CD14-positive monocyte (primary cell): ENCODE data around the gene AQP7. TPM values are rescaled to one million over a fixed set of nuclear protein-coding genes. Genes with fewer than 3 reads are reported as not detected.

Experiments used
- DNase-seq, 3 donors: peaks; one replicate each; pipeline ENCODE4 v3.0.0-alpha.2; 2011 to 2022
- H2AFZ ChIP-seq: 2 replicates; pipeline ENCODE4 v1.6.0; 2012; ENCODE audit warnings: mild to moderate bottlenecking, low read depth, low read length, inconsistent platforms; ENCODE audit not compliant: insufficient read depth, poor library complexity, severe bottlenecking
- H3K27ac ChIP-seq, 2 donors: 1 replicate in 1 of 2; 2 replicates in 1 of 2; pipeline ENCODE4 v1.5.1; 2012 to 2013; ENCODE audit warnings: low read length in 2 of 2, control low read depth in 1 of 2, inconsistent platforms in 1 of 2, low read depth in 1 of 2, mild to moderate bottlenecking in 1 of 2
- H3K27me3 ChIP-seq, 2 donors: one replicate each; pipeline versions ENCODE4 v1.6.0 to v1.6.1; 2011 to 2013; ENCODE audit warnings: low read length in 2 of 2; ENCODE audit not compliant: control insufficient read depth in 2 of 2, insufficient read depth in 2 of 2
- H3K36me3 ChIP-seq, 2 donors: replicated peaks in 1 of 2; 1 replicate in 1 of 2; 2 replicates in 1 of 2; pipeline versions ENCODE4 v1.5.1 to v1.6.1; 2012 to 2013; ENCODE audit warnings: low read length in 2 of 2, control low read depth in 1 of 2, inconsistent platforms in 1 of 2, mild to moderate bottlenecking in 1 of 2; ENCODE audit not compliant: insufficient read depth in 2 of 2, control insufficient read depth in 1 of 2
- H3K4me1 ChIP-seq, 2 donors: 1 replicate in 1 of 2; 2 replicates in 1 of 2; pipeline versions ENCODE4 v1.5.1 to v1.6.1; 2012 to 2013; ENCODE audit warnings: low read length in 2 of 2, control low read depth in 1 of 2, inconsistent platforms in 1 of 2, mild to moderate bottlenecking in 1 of 2, moderate library complexity in 1 of 2; ENCODE audit not compliant: insufficient read depth in 2 of 2, control insufficient read depth in 1 of 2
- H3K4me2 ChIP-seq: replicated peaks from 2 replicates; pipeline ENCODE3; 2012; ENCODE audit warnings: low read length, moderate library complexity, mild to moderate bottlenecking; ENCODE audit not compliant: poor library complexity, severe bottlenecking; ENCODE audit errors: extremely low read depth
- H3K4me3 ChIP-seq, 3 experiments: fragments of 200-600 bp in 1 of 3; sonication (generic) in 1 of 3; replicated peaks in 1 of 3; 1 replicate in 2 of 3; 2 replicates in 1 of 3; pipeline ENCODE4 v1.5.1; 2011 to 2013; ENCODE audit warnings: low read length in 3 of 3, mild to moderate bottlenecking in 3 of 3, control low read depth in 2 of 3, low read depth in 2 of 3, inconsistent platforms in 1 of 3, moderate library complexity in 1 of 3
- H3K79me2 ChIP-seq: 2 replicates; pipeline ENCODE4 v1.6.0; 2012; ENCODE audit warnings: mild to moderate bottlenecking, control low read depth, inconsistent platforms, low read length, moderate library complexity; ENCODE audit not compliant: insufficient read depth
- H3K9ac ChIP-seq: 2 replicates; pipeline ENCODE4 v1.6.0; 2017; ENCODE audit warnings: low read length, mild to moderate bottlenecking; ENCODE audit not compliant: insufficient read depth, poor library complexity, severe bottlenecking
- H3K9me3 ChIP-seq, 2 donors: replicated peaks in 1 of 2; 1 replicate in 1 of 2; 2 replicates in 1 of 2; pipeline versions ENCODE4 v1.5.1 to v1.6.1; 2012 to 2013; ENCODE audit warnings: low read length in 2 of 2, control low read depth in 1 of 2; ENCODE audit not compliant: control insufficient read depth in 1 of 2, insufficient read depth in 1 of 2
- H4K20me1 ChIP-seq: 2 replicates; pipeline ENCODE4 v1.6.0; 2012; ENCODE audit warnings: mild to moderate bottlenecking, low read length, control low read depth, moderate library complexity; ENCODE audit not compliant: insufficient read depth
- H3K27ac Mint-ChIP-seq, 7 donors: one replicate each; pipeline ENCODE4 v1.8.0; 2020; ENCODE audit warnings: mild to moderate bottlenecking in 7 of 7, mixed read lengths in 7 of 7, moderate library complexity in 6 of 7, inconsistent platforms in 2 of 7
- H3K27me3 Mint-ChIP-seq, 3 donors: one replicate each; pipeline ENCODE4 v1.8.0; 2021 to 2022; ENCODE audit warnings: low read depth in 3 of 3, mild to moderate bottlenecking in 3 of 3, mixed read lengths in 3 of 3, moderate library complexity in 3 of 3, inconsistent platforms in 1 of 3
- H3K36me3 Mint-ChIP-seq, 2 donors: one replicate each; pipeline ENCODE4 v1.8.0; 2020; ENCODE audit warnings: mixed read lengths in 2 of 2, inconsistent platforms in 1 of 2, mild to moderate bottlenecking in 1 of 2
- H3K4me1 Mint-ChIP-seq: one replicate; pipeline ENCODE4 v1.8.0; 2020; ENCODE audit warnings: mild to moderate bottlenecking, mixed read lengths
- H3K4me3 Mint-ChIP-seq, 2 donors: one replicate each; pipeline ENCODE4 v1.8.0; 2020; ENCODE audit warnings: mild to moderate bottlenecking in 2 of 2, mixed read lengths in 2 of 2, moderate library complexity in 1 of 2
- H3K9me3 Mint-ChIP-seq, 7 donors: one replicate each; pipeline ENCODE4 v1.8.0; 2020 to 2022; ENCODE audit warnings: mixed read lengths in 7 of 7, mild to moderate bottlenecking in 6 of 7, moderate library complexity in 6 of 7, inconsistent platforms in 2 of 7
- CTCF ChIP-seq: fragments of 200-600 bp; IDR thresholded peaks from one replicate; pipeline ENCODE4 v1.8.0; 2022; ENCODE audit warnings: antibody characterized with exemption, mild to moderate bottlenecking
- WGBS: methylation state at CpG from one replicate; pipeline ENCODE4 v1.1.5; 2013; ENCODE audit warnings: missing lambda C conversion rate; ENCODE audit not compliant: insufficient coverage; 5-methylcytosine and 5-hydroxymethylcytosine counted together
- intact Hi-C, 2 donors: fragments of 100-400 bp; cut with micrococcal nuclease; formaldehyde crosslinking; loops; one replicate each; pipeline versions ENCODE4 v1.15.0 to v1.15.1; 2023
- polyA plus RNA-seq, 3 donors: library from polyadenylated mRNA; depleted of rRNA in 1 of 3; unstranded in 2 of 3; stranded (reverse) in 1 of 3; fragments of 300-500 nt in 2 of 3; fragments of >200 nt in 1 of 3; fragmentation: Illumina TruSeq in 2 of 3; gene quantifications; 1 replicate in 2 of 3; 2 replicates in 1 of 3; pipeline ENCODE4 v1.2.3, GENCODE V29; 2012 to 2021

The AQP7 gene
- polyA plus RNA-seq, 3 donors: not detected

- Histone ChIP-seq H3K4me3 (no peak overlapping the region), H3K27me3 (no peaks in the 10 kb centered on the region), H3K36me3 (no peaks in the 10 kb centered on the region), H3K4me2 (no peak overlapping the region), H3K27ac (no peak overlapping the region), H3K79me2 (no peaks in the 10 kb centered on the region), H4K20me1 (no peaks in the 10 kb centered on the region), H2AFZ (no peak overlapping the region), H3K4me1 (no peaks in the 10 kb centered on the region), H3K9me3 (no peaks in the 10 kb centered on the region), H3K9ac (no peak overlapping the region)
- H3K36me3 Mint-ChIP-seq: no peaks in the 10 kb centered on the region
- peaks cover 0 to 8% (median 2%) of the 10 kb centered on the region in 3 donors for H3K27me3 Mint-ChIP-seq
- H3K4me1 Mint-ChIP-seq: peaks cover 5% of the 10 kb centered on the region
- WGBS: 60% methylated on average over 1 of the region's 2 CpGs
- H3K4me3 Mint-ChIP-seq: no peak overlapping the region
- intact Hi-C loops: no loop called here
- peaks cover 0 to 3% (median 0%) of the 10 kb centered on the region in 7 donors for H3K9me3 Mint-ChIP-seq
- no peak for TF ChIP-seq CTCF
- no peak for DNase-seq
- no peak overlapping the region for H3K27ac Mint-ChIP-seq
These were observed 29.1 kb upstream of the AQP7 start for GRCh38 chr9:33431420-33431819.

GRCh38 chr9:33430942-33431341 is 28.6 kb upstream of the AQP7 start:
- intact Hi-C loops: no loop called here
- Mint-ChIP-seq H3K27me3 (peaks cover 1 to 5% (median 2%) of the 10 kb centered on the region in 3 donors), H3K36me3 (no peaks in the 10 kb centered on the region), H3K4me1 (peaks cover 5% of the 10 kb centered on the region), H3K4me3 (no peak overlapping the region), H3K9me3 (peaks cover 0 to 3% (median 0%) of the 10 kb centered on the region in 7 donors), H3K27ac (no peak overlapping the region)
- no peak for DNase-seq
- Histone ChIP-seq H3K27ac (no peak overlapping the region), H3K9me3 (no peaks in the 10 kb centered on the region), H3K36me3 (no peaks in the 10 kb centered on the region), H3K79me2 (no peaks in the 10 kb centered on the region), H3K4me1 (no peaks in the 10 kb centered on the region), H3K4me2 (no peak overlapping the region), H3K9ac (no peak overlapping the region), H3K4me3 (no peak overlapping the region), H4K20me1 (no peaks in the 10 kb centered on the region), H2AFZ (no peak overlapping the region), H3K27me3 (no peaks in the 10 kb centered on the region)
- no peak for TF ChIP-seq CTCF
- no CpG with 5 or more reads among the region's 1 CpG for WGBS
